OCI-LY1 (cell line): ENCODE data around the gene JOSD1.

Experiments used
- H2AFZ ChIP-seq: fragments of 200-600 bp; sonication (generic), shearing (Covaris generic); 2 replicates; pipeline ENCODE4 v1.6.0; 2014; ENCODE audit warnings: antibody characterized with exemption, mild to moderate bottlenecking, low read length
- H3F3A ChIP-seq: fragments of 200-600 bp; sonication (generic), shearing (Covaris generic); 2 replicates; pipeline ENCODE4 v1.6.0; 2014; ENCODE audit warnings: mild to moderate bottlenecking, antibody characterized with exemption, low read length, moderate library complexity; ENCODE audit not compliant: insufficient read depth
- H3K27ac ChIP-seq: fragments of 200-600 bp; sonication (generic); 2 replicates; pipeline ENCODE4 v1.5.1; 2014; ENCODE audit warnings: low read length, mixed run types, mild to moderate bottlenecking, low read depth; ENCODE audit not compliant: poor library complexity, severe bottlenecking
- H3K27me3 ChIP-seq: fragments of 200-600 bp; sonication (generic); 2 replicates; pipeline ENCODE4 v1.6.0; 2014; ENCODE audit warnings: antibody characterized with exemption, mild to moderate bottlenecking, low read length, moderate library complexity; ENCODE audit not compliant: insufficient read depth
- H3K36me3 ChIP-seq: fragments of 200-600 bp; sonication (generic); 2 replicates; pipeline ENCODE4 v1.6.1; 2014; ENCODE audit warnings: mild to moderate bottlenecking, antibody characterized with exemption, low read length, moderate library complexity, mixed read lengths; ENCODE audit not compliant: insufficient read depth
- H3K4me1 ChIP-seq: fragments of 200-600 bp; sonication (generic); 2 replicates; pipeline ENCODE4 v1.5.1; 2014; ENCODE audit warnings: mild to moderate bottlenecking, low read length, moderate library complexity; ENCODE audit not compliant: insufficient read depth, severe bottlenecking
- H3K4me2 ChIP-seq: fragments of 200-600 bp; sonication (generic), shearing (Covaris generic); 2 replicates; pipeline ENCODE4 v1.6.1; 2014; ENCODE audit warnings: low read length
- H3K4me3 ChIP-seq: fragments of 200-600 bp; sonication (generic); 2 replicates; pipeline ENCODE4 v1.5.1; 2014; ENCODE audit warnings: low read length, low read depth, mild to moderate bottlenecking, mixed read lengths; ENCODE audit not compliant: poor library complexity, severe bottlenecking
- H3K79me2 ChIP-seq: fragments of 200-600 bp; shearing (Covaris generic); 2 replicates; pipeline ENCODE4 v1.6.1; 2016; ENCODE audit warnings: mixed run types, low read length, mixed read lengths; ENCODE audit not compliant: insufficient read depth
- H3K9ac ChIP-seq: fragments of 200-600 bp; sonication (generic), shearing (Covaris generic); 2 replicates; pipeline ENCODE4 v1.6.1; 2014; ENCODE audit warnings: mild to moderate bottlenecking, low read length, mixed read lengths
- H3K9me2 ChIP-seq: fragments of 200-600 bp; sonication (generic), shearing (Covaris generic); 2 replicates; pipeline ENCODE4 v1.6.1; 2014; ENCODE audit warnings: low read depth, mild to moderate bottlenecking, low read length, mixed read lengths
- H3K9me3 ChIP-seq: fragments of 200-600 bp; shearing (Covaris generic); 2 replicates; pipeline ENCODE4 v1.6.1; 2014; ENCODE audit warnings: low read length, mixed read lengths
- H4K20me1 ChIP-seq: fragments of 200-600 bp; sonication (generic), shearing (Covaris generic); 2 replicates; pipeline ENCODE4 v1.6.0; 2016; ENCODE audit warnings: mild to moderate bottlenecking, low read length; ENCODE audit not compliant: insufficient read depth
- CTCF ChIP-seq: fragments of 200-600 bp; sonication (generic), shearing (Covaris generic); IDR thresholded peaks from 2 replicates; pipeline ENCODE4 v1.5.1; 2017; ENCODE audit warnings: mild to moderate bottlenecking, antibody characterized with exemption, low read length, moderate library complexity, mixed read lengths
- EZH2 ChIP-seq: fragments of 200-600 bp; sonication (generic), shearing (Covaris generic); IDR thresholded peaks from 2 replicates; pipeline ENCODE4 v1.8.0; 2017; ENCODE audit warnings: borderline replicate concordance, mixed run types, mild to moderate bottlenecking, antibody characterized with exemption, low read length, moderate library complexity, mixed read lengths

The JOSD1 gene

DNA sequence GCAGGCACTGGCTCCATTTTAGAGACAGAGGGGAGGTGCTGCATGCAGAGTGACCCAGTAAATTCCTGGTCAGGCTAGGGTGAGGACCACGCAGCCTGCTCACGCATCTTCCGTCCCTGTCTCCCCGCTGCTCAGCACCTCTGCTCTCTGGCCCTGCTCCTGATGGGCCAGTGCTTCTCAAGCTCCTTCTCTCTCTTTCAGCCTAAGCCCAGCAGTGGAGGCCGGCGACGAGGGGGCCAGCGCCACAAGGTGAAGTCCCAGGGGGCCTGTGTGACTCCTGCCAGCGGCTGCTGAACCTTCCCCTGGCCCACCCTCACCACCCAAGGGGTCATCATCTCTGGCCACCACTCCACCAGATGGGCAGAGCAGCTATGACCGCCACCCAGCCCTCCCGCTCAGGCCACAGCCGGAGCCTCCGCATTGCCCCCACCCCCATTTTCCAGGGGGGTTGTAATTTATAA is 29.7 kb upstream of the JOSD1 start:
- Histone ChIP-seq H3K4me2 (no peak overlapping the region), H3K4me1 (no peaks in the 10 kb centered on the region), H3K9me2 (no peaks in the 10 kb centered on the region), H2AFZ (no peak overlapping the region), H3F3A (no peaks in the 10 kb centered on the region), H3K79me2 (no peaks in the 10 kb centered on the region), H3K27ac (no peak overlapping the region), H3K4me3 (no peak overlapping the region), H4K20me1 (no peaks in the 10 kb centered on the region), H3K27me3 (no peaks in the 10 kb centered on the region), H3K9me3 (no peaks in the 10 kb centered on the region), H3K9ac (no peak overlapping the region), H3K36me3 (peaks cover 81% of the 10 kb centered on the region)
- TF ChIP-seq EZH2 (no peak), CTCF (no peak)

DNA sequence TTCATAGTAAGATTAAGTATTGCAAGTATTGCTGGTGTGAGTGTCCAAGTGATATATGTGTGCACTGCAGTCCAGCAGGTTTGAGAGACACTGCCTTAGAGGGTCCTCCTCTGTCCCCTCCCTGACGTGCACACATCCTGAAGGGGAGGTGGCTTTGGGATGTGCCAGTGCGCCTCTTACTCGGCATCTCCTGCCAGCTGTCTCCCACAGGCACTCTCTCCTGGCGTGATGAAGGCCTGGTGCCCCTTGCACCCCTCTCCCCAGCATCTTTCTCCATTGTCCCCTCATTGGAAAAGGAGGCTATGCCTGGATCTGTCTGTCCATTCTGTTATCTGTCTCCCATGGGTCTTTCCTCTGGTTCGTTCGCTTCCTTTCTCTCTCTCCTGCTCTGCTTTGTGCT is 29.2 kb upstream of the JOSD1 start:
- Histone ChIP-seq H3K9me2 (no peaks in the 10 kb centered on the region), H3K27me3 (no peaks in the 10 kb centered on the region), H3K79me2 (no peaks in the 10 kb centered on the region), H3K9me3 (no peaks in the 10 kb centered on the region), H3K36me3 (peaks cover 79% of the 10 kb centered on the region), H4K20me1 (no peaks in the 10 kb centered on the region), H3K4me3 (no peak overlapping the region), H3K4me2 (no peak overlapping the region), H2AFZ (no peak overlapping the region), H3K9ac (no peak overlapping the region), H3K4me1 (no peaks in the 10 kb centered on the region), H3F3A (no peaks in the 10 kb centered on the region), H3K27ac (no peak overlapping the region)
- no peak for TF ChIP-seq CTCF
- TF ChIP-seq EZH2: no peak

DNA sequence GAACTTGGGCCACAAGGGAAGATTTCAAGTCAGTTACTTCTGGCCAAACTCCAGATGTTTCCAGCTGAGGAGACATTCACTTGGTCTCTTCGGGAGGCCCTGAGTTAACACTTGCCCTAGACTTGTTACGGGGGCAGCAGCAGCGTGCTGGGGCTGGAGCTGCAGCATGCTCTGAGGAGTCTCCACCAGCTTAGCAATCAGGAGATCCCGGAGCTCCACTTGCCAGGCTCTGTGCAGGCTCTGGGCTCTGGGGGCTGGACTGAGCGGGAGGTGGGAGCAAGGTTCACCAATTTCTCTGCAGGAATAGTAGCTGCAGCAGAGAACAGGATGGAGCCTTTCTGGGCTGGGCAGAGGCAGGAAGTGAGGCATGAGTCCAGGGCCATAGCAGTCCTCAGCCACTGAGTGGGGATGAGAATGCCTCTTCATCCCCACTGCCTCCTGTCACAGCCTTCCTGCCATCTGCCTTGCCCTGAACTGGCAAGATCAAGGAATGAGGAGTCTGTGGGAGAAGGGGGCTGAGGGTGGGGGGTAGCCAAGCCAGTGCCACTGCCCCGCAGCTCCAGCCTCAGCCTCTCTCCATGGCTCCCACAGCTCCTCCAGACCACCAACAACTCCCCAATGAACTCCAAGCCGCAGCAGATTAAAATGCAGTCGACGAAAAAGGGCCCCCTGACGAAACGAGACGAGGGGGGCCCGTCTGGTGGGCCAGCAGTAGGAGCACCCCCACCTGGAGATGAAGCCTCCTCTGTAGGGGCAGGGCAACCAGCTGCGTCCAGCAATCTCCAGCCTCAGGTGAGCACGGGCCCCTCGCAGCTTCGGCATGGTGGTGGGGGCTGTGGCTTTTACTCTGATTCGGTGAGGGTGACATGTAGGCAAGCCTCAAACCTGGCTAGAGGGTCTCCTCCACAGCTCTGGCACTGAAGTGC is 28.4 kb upstream of the JOSD1 start:
- Histone ChIP-seq H3K9me3 (no peaks in the 10 kb centered on the region), H3K36me3 (peaks cover 79% of the 10 kb centered on the region), H3F3A (no peaks in the 10 kb centered on the region), H3K79me2 (no peaks in the 10 kb centered on the region), H3K4me3 (no peak overlapping the region), H3K9ac (no peak overlapping the region), H2AFZ (no peak overlapping the region), H3K9me2 (no peaks in the 10 kb centered on the region), H3K27me3 (no peaks in the 10 kb centered on the region), H3K27ac (no peak overlapping the region), H3K4me1 (no peaks in the 10 kb centered on the region), H3K4me2 (no peak overlapping the region), H4K20me1 (no peaks in the 10 kb centered on the region)
- TF ChIP-seq EZH2: no peak
- no peak for TF ChIP-seq CTCF
